Measurements from ENCODE around the gene PRPF8. TPM values are rescaled to one million over a fixed set of nuclear protein-coding genes. Genes with fewer than 3 reads are reported as not detected.
"Not testable (repeated sequence)": the region's sequence is repeated elsewhere in the genome, so short reads cannot be mapped to it uniquely, and the experiment has no call there.

PRPF8 gene
- total RNA-seq, 4 donors from 2014 or later, result 123 to 413 (median 243) TPM

DNA sequence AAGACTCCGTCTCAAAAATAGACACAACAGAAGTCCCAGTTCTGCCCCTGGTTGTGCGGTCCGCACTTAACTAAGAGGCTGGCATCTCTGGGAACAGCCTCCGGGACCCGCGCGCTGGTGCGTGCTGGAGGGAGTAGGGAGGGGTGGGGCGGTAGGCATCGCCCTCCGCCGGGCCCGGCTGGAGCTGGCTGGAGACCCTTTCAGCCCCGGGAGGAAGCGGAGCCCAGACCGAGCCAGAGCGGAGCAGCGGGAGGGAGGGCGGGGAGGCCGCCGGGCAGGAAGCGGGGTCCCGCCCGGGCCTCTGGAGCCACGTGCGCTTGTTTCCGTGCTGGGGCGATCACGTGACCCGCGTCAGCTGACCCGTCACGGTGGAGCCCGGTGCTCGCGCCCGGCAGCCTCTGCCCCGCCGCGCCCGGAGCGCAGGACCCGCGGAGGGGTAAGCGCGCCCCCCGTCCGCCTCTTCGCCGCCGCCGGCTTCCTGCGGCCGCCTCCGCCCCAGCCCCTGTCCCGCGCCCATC lies 39.7 kb upstream of the PRPF8 start, which contains the start of gene WDR81:
Gene WDR81, plus strand, starts transcription at position 354 of the 518 bp plus-strand sequence. CDS start 256 bp downstream, outside the sequence.
- Histone ChIP-seq H3K4me3 (peak within 1 kb of the TSS; percentile 52 to 59), H3K4me1 (peaks cover 3 to 17% of the 10 kb centered on the region in 2 donors), H3K9me3 (no peaks in the 10 kb centered on the region), H3K27ac (peak within 1 kb of the TSS; percentile 81 to 96), H3K36me3 (no peaks in the 10 kb centered on the region), H3K27me3 (no peaks in the 10 kb centered on the region)
- peak; percentile 45 to 57 for TF ChIP-seq POLR2A (IDR thresholded peaks at IDR 0.05)
- TF ChIP-seq, protein P1, sequence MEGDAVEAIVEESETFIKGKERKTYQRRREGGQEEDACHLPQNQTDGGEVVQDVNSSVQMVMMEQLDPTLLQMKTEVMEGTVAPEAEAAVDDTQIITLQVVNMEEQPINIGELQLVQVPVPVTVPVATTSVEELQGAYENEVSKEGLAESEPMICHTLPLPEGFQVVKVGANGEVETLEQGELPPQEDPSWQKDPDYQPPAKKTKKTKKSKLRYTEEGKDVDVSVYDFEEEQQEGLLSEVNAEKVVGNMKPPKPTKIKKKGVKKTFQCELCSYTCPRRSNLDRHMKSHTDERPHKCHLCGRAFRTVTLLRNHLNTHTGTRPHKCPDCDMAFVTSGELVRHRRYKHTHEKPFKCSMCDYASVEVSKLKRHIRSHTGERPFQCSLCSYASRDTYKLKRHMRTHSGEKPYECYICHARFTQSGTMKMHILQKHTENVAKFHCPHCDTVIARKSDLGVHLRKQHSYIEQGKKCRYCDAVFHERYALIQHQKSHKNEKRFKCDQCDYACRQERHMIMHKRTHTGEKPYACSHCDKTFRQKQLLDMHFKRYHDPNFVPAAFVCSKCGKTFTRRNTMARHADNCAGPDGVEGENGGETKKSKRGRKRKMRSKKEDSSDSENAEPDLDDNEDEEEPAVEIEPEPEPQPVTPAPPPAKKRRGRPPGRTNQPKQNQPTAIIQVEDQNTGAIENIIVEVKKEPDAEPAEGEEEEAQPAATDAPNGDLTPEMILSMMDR (IDR thresholded peaks at IDR 0.05), result no peak
- peak; percentile 88 to 91 for DNase-seq
- intact Hi-C loops (cut with DNase I; ENCODE audit: low total_unique reads), result loop anchor here (5.0 kb wide), 1 partner anchor 58 kb away; no protein-coding TSS in a partner anchor

DNA sequence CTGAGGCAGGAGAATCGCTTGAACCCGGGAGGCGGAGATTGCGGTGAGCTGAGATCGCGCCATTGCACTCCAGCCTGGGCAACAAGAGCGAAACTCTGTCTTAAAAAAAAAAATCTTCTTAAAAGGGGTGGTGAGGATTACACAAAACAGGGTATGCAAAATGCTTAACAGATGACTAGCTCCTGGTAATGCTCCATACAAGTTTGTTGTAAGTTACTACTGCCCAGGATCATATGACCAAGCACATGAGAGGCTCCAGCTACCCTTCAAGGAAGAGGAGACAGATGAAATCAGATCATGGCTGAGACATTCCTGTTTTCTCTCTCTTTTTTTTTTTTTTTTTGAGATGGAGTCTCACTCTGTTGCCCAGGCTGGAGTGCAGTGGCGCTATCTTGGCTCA lies 37.4 kb upstream of the PRPF8 start:
- H3K27me3 ChIP-seq, H3K4me3 ChIP-seq, DNase-seq, H3K9me3 ChIP-seq, H3K36me3 ChIP-seq: not testable (repeated sequence)
- intact Hi-C loops (cut with DNase I; ENCODE audit: low total_unique reads), result loop anchor here (5.0 kb wide), 1 partner anchor 60 kb away; no protein-coding TSS in a partner anchor
- Histone ChIP-seq H3K27ac (peak overlapping the region in 1 of 2 donors; percentile 96), H3K4me1 (peaks cover 3 to 22% of the 10 kb centered on the region in 2 donors)

DNA sequence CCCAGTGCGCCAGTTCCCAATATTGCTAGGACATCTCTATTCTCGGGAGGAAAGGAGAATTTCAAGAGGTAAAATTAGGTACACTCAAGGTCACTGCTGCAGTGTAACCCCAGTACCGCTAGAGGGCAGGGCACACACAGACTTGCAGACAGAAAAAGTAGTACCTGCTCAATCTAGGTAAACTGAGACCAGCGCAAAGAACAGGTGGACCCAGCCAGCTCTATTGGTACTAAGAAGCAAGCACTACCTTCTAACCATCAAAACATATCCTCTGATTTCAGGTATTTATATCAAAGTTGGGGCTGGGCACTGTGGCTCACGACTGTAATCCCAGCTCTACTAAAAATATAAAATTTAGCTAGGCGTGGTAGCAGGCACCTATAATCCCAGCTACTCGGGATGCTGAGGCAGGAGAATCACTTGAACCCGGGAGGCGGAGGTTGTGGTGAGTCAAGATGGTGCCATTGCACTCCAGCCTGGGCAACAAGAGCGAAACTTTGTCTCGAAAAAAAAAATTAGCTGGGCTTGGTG lies 36.3 kb upstream of the PRPF8 start:
- peak overlapping the region in 1 of 2 donors; percentile 14 for H3K27ac ChIP-seq

DNA sequence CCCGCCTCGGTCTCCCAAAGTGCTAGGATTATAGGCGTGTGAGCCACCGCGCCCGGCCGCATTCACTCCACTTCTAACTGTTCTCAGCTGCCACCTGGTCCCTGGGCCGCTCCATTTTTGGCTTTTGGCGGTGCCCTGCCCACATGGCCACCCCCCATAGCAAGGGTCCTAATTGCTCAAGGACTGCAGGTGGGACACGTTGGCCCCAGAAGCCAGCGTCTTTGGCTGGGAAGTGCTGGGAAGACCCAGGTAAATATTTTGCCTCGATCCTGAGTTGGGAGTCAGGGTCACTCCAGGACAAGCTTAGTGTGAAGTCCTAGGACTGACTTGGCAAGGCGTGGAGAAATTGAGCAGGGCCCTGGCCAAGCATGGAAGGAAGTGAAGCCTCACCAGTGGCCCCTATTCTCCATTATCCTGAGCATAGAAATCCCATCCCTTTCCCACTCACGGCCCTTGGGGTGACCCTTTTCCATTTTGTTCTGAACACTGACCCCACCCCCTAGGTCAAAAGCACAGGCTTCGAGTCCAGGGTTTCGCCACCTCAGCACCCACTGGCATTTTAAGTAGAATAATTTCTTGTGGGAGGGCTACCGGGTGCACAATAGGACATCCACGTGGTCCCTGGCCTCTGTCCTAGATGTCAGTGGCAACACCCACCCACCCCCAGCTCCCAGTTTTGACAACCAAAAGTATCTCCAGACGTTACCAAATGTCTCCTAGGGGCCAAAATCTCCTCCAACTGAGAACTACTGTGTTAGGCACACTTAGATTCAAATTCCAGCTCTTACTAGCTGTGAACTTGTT lies 33.9 kb upstream of the PRPF8 start:
- peak in 1 of 2 donors; percentile 32 for DNase-seq
- Histone ChIP-seq H3K27me3 (no peaks in the 10 kb centered on the region), H3K4me3 (no peak overlapping the region), H3K9me3 (no peaks in the 10 kb centered on the region), H3K36me3 (no peaks in the 10 kb centered on the region), H3K4me1 (peaks cover 0 to 12% of the 10 kb centered on the region in 2 donors), H3K27ac (peak overlapping the region; percentile 100)
- TF ChIP-seq, protein P1 (IDR thresholded peaks at IDR 0.05), result no peak
- TF ChIP-seq POLR2A (IDR thresholded peaks at IDR 0.05), result no peak
- intact Hi-C loops (cut with DNase I; ENCODE audit: low total_unique reads), result no loop called here

More for the DNA sequence above, 36.3 kb upstream of the PRPF8 start:
- H3K9me3 ChIP-seq, result no peaks in the 10 kb centered on the region
- no peaks in the 10 kb centered on the region for H3K27me3 ChIP-seq
- H3K4me1 ChIP-seq, result peaks cover 3 to 22% of the 10 kb centered on the region in 2 donors
- intact Hi-C loops (cut with DNase I; ENCODE audit: low total_unique reads), result loop anchor here (5.0 kb wide), 1 partner anchor 61 kb away; no protein-coding TSS in a partner anchor
- TF ChIP-seq POLR2A (IDR thresholded peaks at IDR 0.05), result no peak
- TF ChIP-seq, protein P1 (IDR thresholded peaks at IDR 0.05), result peak; percentile 94 to 97 (median 95)
- DNase-seq, result peak; percentile 71 to 73
- no peaks in the 10 kb centered on the region for H3K36me3 ChIP-seq
- no peak overlapping the region for H3K4me3 ChIP-seq

DNA sequence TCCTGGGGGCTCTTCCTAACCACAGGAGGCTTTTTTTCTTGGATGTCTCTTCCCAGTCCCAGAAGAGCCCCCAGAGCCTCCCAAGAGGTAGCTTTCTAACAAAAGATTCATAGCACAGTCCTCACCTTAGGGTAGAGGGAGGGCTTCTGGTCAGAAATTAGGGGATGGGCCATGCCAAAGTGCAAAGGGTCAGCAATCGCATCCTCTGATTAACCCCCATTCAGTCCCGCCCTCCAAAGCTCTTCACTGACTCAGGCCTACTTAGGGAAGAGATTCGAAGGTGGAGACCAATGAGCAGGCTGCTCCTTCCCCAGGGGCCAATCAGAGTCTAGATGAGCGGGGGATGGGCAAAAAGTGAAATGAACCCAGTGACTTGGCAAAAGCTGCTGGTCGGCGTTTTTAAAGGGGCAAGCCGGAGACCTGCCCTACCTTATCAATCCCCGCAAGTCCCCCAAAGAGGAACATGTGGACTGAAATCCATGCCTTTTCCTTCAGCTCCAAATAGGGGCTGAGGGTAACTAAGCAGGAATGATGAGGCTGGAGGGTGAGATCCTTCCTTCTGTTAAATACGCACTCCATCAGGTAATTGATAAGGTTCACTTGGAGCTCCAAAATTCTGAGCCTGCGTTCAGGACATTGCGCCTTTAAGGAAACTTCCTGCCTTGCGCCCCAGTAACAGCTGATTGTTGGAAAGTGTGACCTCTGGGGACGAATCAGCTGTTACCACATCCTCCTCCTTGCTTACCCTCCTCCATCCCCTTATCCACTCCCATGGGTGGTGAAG lies 32.4 kb upstream of the PRPF8 start:
- intact Hi-C loops (cut with DNase I; ENCODE audit: low total_unique reads), result no loop called here
- peak; percentile 91 to 97 for DNase-seq
- peaks cover 0 to 12% of the 10 kb centered on the region in 2 donors for H3K4me1 ChIP-seq

More for the DNA sequence above, 32.4 kb upstream of the PRPF8 start:
- Histone ChIP-seq H3K4me3 (peak overlapping the region; percentile 52 to 90), H3K9me3 (no peaks in the 10 kb centered on the region), H3K27ac (peak overlapping the region; percentile 100), H3K27me3 (no peaks in the 10 kb centered on the region), H3K36me3 (no peaks in the 10 kb centered on the region)
- TF ChIP-seq, protein P1 (IDR thresholded peaks at IDR 0.05), result peak in 1 of 4 experiments; percentile 15
- TF ChIP-seq POLR2A (IDR thresholded peaks at IDR 0.05), result peak; percentile 57 to 67
